NOMO-1 treated with DMSO at 0.1 percent for 48 hours (cell line): ENCODE measurements around the gene TULP4.

Experiments
- DNase-seq: peaks from one replicate; lab custom pipeline; 2025; ENCODE audit not compliant: unreplicated experiment; lab: John Stamatoyannopoulos, UW

TULP4 gene

GRCh38 chr6:158312165-158312564 lies at the start of gene TULP4:
Gene TULP4, plus strand, starts transcription at chr6:158312465. Its CDS starts 1,552 bp downstream, at chr6:158314017.
- DNase-seq, result no peak

GRCh38 chr6:158262755-158263154 lies 49.5 kb upstream of the TULP4 start:
- no peak for DNase-seq

GRCh38 chr6:158264180-158264579 lies 48.1 kb upstream of the TULP4 start:
- no peak for DNase-seq

GRCh38 chr6:158266131-158266530 lies 46.1 kb upstream of the TULP4 start:
- no peak for DNase-seq

GRCh38 chr6:158268361-158269147 lies 43.7 kb upstream of the TULP4 start:
- no peak for DNase-seq

GRCh38 chr6:158269657-158270056 lies 42.6 kb upstream of the TULP4 start:
- DNase-seq, result no peak

- no peak for DNase-seq
These were observed 41.7 kb upstream of the TULP4 start for GRCh38 chr6:158270389-158271127.

GRCh38 chr6:158272324-158272723 lies 39.9 kb upstream of the TULP4 start:
- no peak for DNase-seq

- no peak for DNase-seq
These were observed 34.3 kb upstream of the TULP4 start for GRCh38 chr6:158278004-158278403.

- no peak for DNase-seq
These were observed 32.6 kb upstream of the TULP4 start for GRCh38 chr6:158279615-158280014.

- DNase-seq, result no peak
These were observed 28.8 kb upstream of the TULP4 start for GRCh38 chr6:158283304-158283980.

GRCh38 chr6:158284007-158284875 lies 28.0 kb upstream of the TULP4 start:
- no peak for DNase-seq

- DNase-seq, result no peak
These were observed 27.2 kb upstream of the TULP4 start for GRCh38 chr6:158284876-158285655.

- no peak for DNase-seq
These were observed 26.6 kb upstream of the TULP4 start for GRCh38 chr6:158285656-158286021.

- DNase-seq, result no peak
These were observed 25.9 kb upstream of the TULP4 start for GRCh38 chr6:158286413-158286812.

GRCh38 chr6:158287047-158287446 lies 25.2 kb upstream of the TULP4 start:
- DNase-seq, result no peak

- no peak for DNase-seq
These were observed 22.2 kb upstream of the TULP4 start for GRCh38 chr6:158290040-158290439.

GRCh38 chr6:158290659-158291058 lies 21.6 kb upstream of the TULP4 start:
- no peak for DNase-seq

GRCh38 chr6:158292016-158292415 lies 20.2 kb upstream of the TULP4 start:
- no peak for DNase-seq

- no peak for DNase-seq
These were observed 19.1 kb upstream of the TULP4 start for GRCh38 chr6:158293122-158293521.
